HCT116 (cell line): Measurements from ENCODE around the gene CBX7. TPM values are rescaled to one million over a fixed set of nuclear protein-coding genes. Genes with fewer than 3 reads are reported as not detected.

Source experiments
- ATAC-seq: fragments of 200-7000 bp; cut with Tn5 transposase; 2 replicates; pipeline ENCODE4 v1.9.1; 2020; ENCODE audit warnings: mild to moderate bottlenecking, moderate library complexity
- BruUV-seq: library from RNA; stranded (reverse); fragments of 400-500 nt; replicated peaks from 2 replicates; lab custom pipeline; 2021; lab: Mats Ljungman, UMichigan
- CTCF ChIA-PET: fragments of 300-600 bp; sonication (Branson Sonifier 250); formaldehyde crosslinking; loops from one replicate; lab custom pipeline; 2021; ENCODE audit warnings: antibody characterized with exemption; lab: Charles Lee
- POLR2A ChIA-PET: fragments of 300-600, 350-600 bp; sonication (Branson Sonifier 250); formaldehyde crosslinking; loops from one replicate; lab custom pipeline; 2021; ENCODE audit warnings: antibody characterized with exemption; lab: Charles Lee
- RAD21 ChIA-PET, 2 experiments: fragments of 300-600 bp; sonication (Branson Sonifier 250); formaldehyde crosslinking; loops; one replicate each; lab custom pipeline; 2023; ENCODE audit warnings: low total read pairs in 2 of 2; ENCODE audit not compliant: uncharacterized antibody in 2 of 2, unreplicated experiment in 2 of 2, low non-redundant PET in 1 of 2; lab: Charles Lee
- DNase-seq: peaks from one replicate; pipeline ENCODE4 v3.0.0-alpha.2; 2010; ENCODE audit warnings: low read depth, low spot score
- H2AFZ ChIP-seq: fragments of 200-600 bp; shearing (Covaris generic), sonication (generic); 2 replicates; pipeline ENCODE4 v1.6.1; 2017; ENCODE audit warnings: low read depth, mixed run types, mixed read lengths, antibody characterized with exemption, low read length; ENCODE audit not compliant: poor library complexity, severe bottlenecking
- H3K27ac ChIP-seq: 2 replicates; pipeline ENCODE4 v1.5.1; 2012; ENCODE audit warnings: low read depth, low read length
- H3K27me3 ChIP-seq: fragments of 200-600 bp; sonication (generic); 2 replicates; pipeline ENCODE4 v1.6.1; 2016; ENCODE audit warnings: mixed run types, low read length, mixed read lengths; ENCODE audit not compliant: insufficient read depth
- H3K36me3 ChIP-seq, 2 experiments: fragments of 200-500 bp in 1 of 2; fragments of 200-600 bp in 1 of 2; sonication (Bioruptor generic) in 1 of 2; sonication (generic) in 1 of 2; 2 replicates each; pipeline versions ENCODE4 v1.5.1 to v1.6.1; 2014 to 2016; ENCODE audit warnings: low read length in 2 of 2, inconsistent platforms in 1 of 2, mixed read lengths in 1 of 2, mixed run types in 1 of 2; ENCODE audit not compliant: insufficient read depth in 2 of 2, control insufficient read depth in 1 of 2
- H3K4me1 ChIP-seq, 2 experiments: fragments of 200-600 bp in 1 of 2; sonication (generic) in 1 of 2; 2 replicates each; pipeline versions ENCODE4 v1.5.1 to v1.6.1; 2012 to 2017; ENCODE audit warnings: low read length in 2 of 2, inconsistent platforms in 1 of 2, mild to moderate bottlenecking in 1 of 2, mixed read lengths in 1 of 2, mixed run types in 1 of 2, moderate library complexity in 1 of 2; ENCODE audit not compliant: insufficient read depth in 2 of 2, control insufficient read depth in 1 of 2
- H3K4me2 ChIP-seq: fragments of 200-600 bp; sonication (generic); 2 replicates; pipeline ENCODE4 v1.6.1; 2017; ENCODE audit warnings: mixed run types, low read length, mixed read lengths
- H3K4me3 ChIP-seq, 2 experiments: fragments of 200-600 bp in 1 of 2; sonication (generic) in 1 of 2; replicated peaks in 1 of 2; 2 replicates each; pipeline ENCODE4 v1.5.1; 2011 to 2016; ENCODE audit warnings: low read length in 2 of 2, control low read depth in 1 of 2, low read depth in 1 of 2, mild to moderate bottlenecking in 1 of 2, mixed read lengths in 1 of 2, mixed run types in 1 of 2
- H3K79me2 ChIP-seq: fragments of 200-600 bp; sonication (generic); 2 replicates; pipeline ENCODE4 v1.6.1; 2017; ENCODE audit warnings: mild to moderate bottlenecking, mixed run types, low read length, moderate library complexity, mixed read lengths; ENCODE audit not compliant: insufficient read depth
- H3K9ac ChIP-seq: fragments of 200-600 bp; sonication (generic); 2 replicates; pipeline ENCODE4 v1.6.1; 2016; ENCODE audit warnings: low read length, mixed read lengths
- H3K9me2 ChIP-seq: fragments of 200-600 bp; sonication (generic), shearing (Covaris generic); 2 replicates; pipeline ENCODE4 v1.6.1; 2017; ENCODE audit warnings: mixed run types, mild to moderate bottlenecking, moderate library complexity; ENCODE audit not compliant: insufficient read depth
- H3K9me3 ChIP-seq, 2 experiments: fragments of 200-500 bp in 1 of 2; fragments of 200-600 bp in 1 of 2; sonication (Bioruptor generic) in 1 of 2; sonication (generic) in 1 of 2; 2 replicates each; pipeline ENCODE4 v1.6.1; 2014 to 2017; ENCODE audit warnings: low read length in 2 of 2, mixed read lengths in 2 of 2, inconsistent platforms in 1 of 2, low read depth in 1 of 2, mild to moderate bottlenecking in 1 of 2, mixed run types in 1 of 2, moderate library complexity in 1 of 2; ENCODE audit not compliant: control insufficient read depth in 1 of 2, insufficient read depth in 1 of 2
- H4K20me1 ChIP-seq: fragments of 200-600 bp; sonication (generic), shearing (Covaris generic); 2 replicates; pipeline ENCODE4 v1.6.1; 2017; ENCODE audit warnings: mixed run types, mild to moderate bottlenecking, moderate library complexity; ENCODE audit not compliant: insufficient read depth
- CEBPB ChIP-seq: IDR thresholded peaks from 2 replicates; pipeline ENCODE4 v1.6.1; 2012; ENCODE audit warnings: low read depth
- CTCF ChIP-seq, 3 experiments: fragments of 200-600 bp in 1 of 3; sonication (generic) in 1 of 3; IDR thresholded peaks in 2 of 3; conservative IDR thresholded peaks in 1 of 3; 2 replicates each; pipeline ENCODE4 v1.5.1; 2012 to 2017; ENCODE audit warnings: low read depth in 2 of 3, low read length in 2 of 3, antibody characterized with exemption in 1 of 3, borderline replicate concordance in 1 of 3, control low read depth in 1 of 3, mild to moderate bottlenecking in 1 of 3, mixed read lengths in 1 of 3, mixed run types in 1 of 3, moderate library complexity in 1 of 3; ENCODE audit not compliant: insufficient read depth in 1 of 3
- EGR1 ChIP-seq: IDR thresholded peaks from 2 replicates; pipeline ENCODE4 v1.6.1; 2012; ENCODE audit warnings: low read depth
- MAX ChIP-seq: IDR thresholded peaks from 2 replicates; pipeline ENCODE4 v1.6.1; 2012
- POLR2A ChIP-seq: IDR thresholded peaks from 2 replicates; pipeline ENCODE4 v1.7.0; 2011; ENCODE audit warnings: borderline replicate concordance; ENCODE audit not compliant: insufficient read depth, insufficient read length; ENCODE audit errors: extremely low read depth
- RAD21 ChIP-seq: IDR thresholded peaks from 2 replicates; pipeline ENCODE4 v1.6.1; 2012; ENCODE audit warnings: low read depth, mild to moderate bottlenecking
- SIN3A ChIP-seq: IDR thresholded peaks from 2 replicates; pipeline ENCODE4 v1.6.1; 2012; ENCODE audit warnings: low read depth
- SP1 ChIP-seq: IDR thresholded peaks from 2 replicates; pipeline ENCODE4 v1.6.1; 2012; ENCODE audit warnings: low read depth
- YY1 ChIP-seq: IDR thresholded peaks from 2 replicates; pipeline ENCODE4 v1.6.1; 2011; ENCODE audit warnings: low read length, low read depth, moderate library complexity, mild to moderate bottlenecking; ENCODE audit not compliant: insufficient replicate concordance; ENCODE audit errors: extremely low read depth
- ZBTB33 ChIP-seq: IDR thresholded peaks from 2 replicates; pipeline ENCODE4 v1.6.1; 2011; ENCODE audit warnings: mild to moderate bottlenecking, low read length, moderate library complexity; ENCODE audit not compliant: insufficient replicate concordance; ENCODE audit errors: extremely low read depth
- ZFX ChIP-seq: fragments of 450-650 bp; IDR thresholded peaks from 2 replicates; pipeline ENCODE4 v1.6.1; 2017
- intact Hi-C: fragments of 100-400 bp; cut with micrococcal nuclease; formaldehyde crosslinking; loops from 2 replicates; pipeline ENCODE4 v1.10.0; 2022
- total RNA-seq: library from RNA; stranded (reverse); gene quantifications from one replicate; pipeline ENCODE4 v1.2.1, GENCODE V29; 2021; ENCODE audit not compliant: unreplicated experiment

The CBX7 gene
- total RNA-seq, 1 experiment from 2014 or later = 20.1 TPM

GRCh38 chr22:39171623-39172264 lies 19.3 kb upstream of the CBX7 start (continued):
- no peak for TF ChIP-seq ZBTB33
- TF ChIP-seq CEBPB = no peak
- TF ChIP-seq ZFX = no peak
- no peak for TF ChIP-seq SP1
- no peak for TF ChIP-seq EGR1
- TF ChIP-seq POLR2A = no peak

DNA sequence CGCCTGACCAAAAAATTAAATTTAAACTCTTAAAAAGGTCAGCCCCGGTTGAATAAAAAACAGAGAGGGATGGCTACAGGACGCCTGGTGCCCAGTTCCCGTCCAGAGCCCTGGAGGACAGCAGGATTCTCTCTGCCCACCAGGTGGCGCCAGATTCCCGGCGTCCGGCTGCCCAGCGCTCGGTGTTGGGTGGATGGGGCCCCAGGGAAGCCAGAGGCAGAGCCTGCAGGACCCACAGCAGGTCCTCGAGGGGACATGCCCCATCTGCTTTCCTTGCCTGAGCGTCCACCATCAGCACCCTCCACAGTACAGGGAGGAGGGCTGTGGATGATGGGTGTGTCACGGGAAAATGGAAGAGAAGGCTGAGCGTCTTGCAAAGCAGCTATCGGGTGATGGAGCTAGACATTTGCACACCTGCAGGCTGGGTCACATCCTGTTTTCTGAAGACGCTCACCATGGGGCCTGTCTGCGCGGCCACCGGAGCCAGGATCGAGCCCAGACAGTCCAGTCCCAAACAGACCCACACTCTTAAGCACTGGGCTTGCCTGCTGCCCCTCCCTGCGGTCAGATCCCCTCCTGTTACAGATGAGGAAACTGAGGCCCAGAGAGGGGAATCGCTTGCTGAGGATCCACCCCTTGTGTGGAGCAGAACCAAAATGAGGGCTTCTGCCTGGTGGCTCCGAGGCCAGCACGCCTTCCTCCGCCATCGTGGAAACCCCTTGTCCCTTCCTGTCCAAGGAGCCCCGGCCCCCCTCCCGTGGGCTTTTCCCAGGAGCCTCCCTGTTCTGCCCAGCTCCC lies 18.5 kb upstream of the CBX7 start:
- Histone ChIP-seq H3K36me3 (no peaks in the 10 kb centered on the region), H3K9me2 (no peaks in the 10 kb centered on the region), H3K27ac (no peak overlapping the region), H3K4me1 (peaks cover 28 to 46% of the 10 kb centered on the region in 2 experiments), H2AFZ (peak overlapping the region; percentile 77), H3K4me2 (peak overlapping the region; percentile 59), H3K4me3 (no peak overlapping the region), H3K27me3 (no peaks in the 10 kb centered on the region), H3K79me2 (no peaks in the 10 kb centered on the region)
- DNase-seq = peak; percentile 50
- ChIA-PET CTCF (interaction anchor here (0.6 to 5.0 kb wide), 16 partner anchors 10 to 368 kb away, joined by 3 to 63 read pairs (median 4); partner anchors contain the start of gene RPL3), POLR2A (interaction anchor here (0.9 to 2.8 kb wide), 4 partner anchors 136 to 146 kb away, joined by 3 to 33 read pairs (median 17); partner anchors contain the start of gene RPL3)
- ATAC-seq = peak; percentile 87
- TF ChIP-seq CTCF (IDR thresholded peaks at IDR 0.05 in 2 of 3, conservative IDR thresholded peaks at IDR 0.05 in 1 of 3; ENCODE audit: borderline replicate concordance in 1 of 3, insufficient read depth in 1 of 3, low read depth in 2 of 3, low read length in 2 of 3) (peak; percentile 90 to 97 (median 92)), SIN3A (no peak), YY1 (peak; percentile 14), MAX (no peak), RAD21 (peak; percentile 100)
- TF ChIP-seq, all 23 proteins: peak for 3
- H4K20me1 ChIP-seq = no peaks in the 10 kb centered on the region
- no TSS peak for BruUV-seq
- intact Hi-C loops = loop anchor here (1.0 to 5.0 kb wide), 4 partner anchors 36 to 140 kb away; no protein-coding TSS in a partner anchor
- RAD21 ChIA-PET = interaction anchor here (0.6 to 1.7 kb wide), 10 partner anchors 44 to 405 kb away, joined by 3 to 12 read pairs (median 4); no protein-coding TSS in a partner anchor
- no peak overlapping the region for H3K9ac ChIP-seq
- no peaks in the 10 kb centered on the region for H3K9me3 ChIP-seq
